AG04450 (cell line): ENCODE data around the gene ELK4. TPM values are rescaled to one million over a fixed set of nuclear protein-coding genes. Genes with fewer than 3 reads are reported as not detected.

ENCODE experiments used
- CTCF ChIA-PET: fragments of 300-600, 350-600 bp; formaldehyde crosslinking; extraction: SDS; loops from one replicate; lab custom pipeline; 2022; ENCODE audit warnings: antibody characterized with exemption, inconsistent platforms; lab: Charles Lee
- POLR2A ChIA-PET: fragments of 350-600 bp; formaldehyde crosslinking; extraction: SDS; loops from one replicate; lab custom pipeline; 2021; ENCODE audit warnings: antibody characterized with exemption, inconsistent platforms; lab: Yijun Ruan, JAX
- DNase-seq: peaks from one replicate; pipeline ENCODE4 v3.0.0-alpha.2; 2011; ENCODE audit warnings: low read depth, low spot score
- H3K27ac ChIP-seq: one replicate; pipeline ENCODE4 v1.5.1; 2012; ENCODE audit warnings: low read depth, low read length, control low read depth
- H3K27me3 ChIP-seq: one replicate; pipeline ENCODE4 v1.6.0; 2012; ENCODE audit warnings: low read length; ENCODE audit not compliant: control insufficient read depth, insufficient read depth
- H3K4me3 ChIP-seq: 2 replicates; pipeline ENCODE4 v1.5.1; 2011; ENCODE audit warnings: mild to moderate bottlenecking, low read depth, low read length, control low read depth
- H3K9me3 ChIP-seq: 2 replicates; pipeline ENCODE4 v1.5.1; 2012; ENCODE audit warnings: low read length; ENCODE audit not compliant: control insufficient read depth, insufficient read depth
- CTCF ChIP-seq: IDR thresholded peaks from 2 replicates; pipeline ENCODE4 v1.5.1; 2011; ENCODE audit warnings: low read depth, low read length, control low read depth, inconsistent platforms
- polyA plus RNA-seq: library from polyadenylated mRNA; depleted of rRNA; stranded (reverse); fragments of >200 nt; gene quantifications from 2 replicates; pipeline ENCODE4 v1.2.3, GENCODE V29; 2011

ELK4 gene
- polyA plus RNA-seq, 1 experiment, result 8.6 TPM

GRCh38 chr1:205575294-205575885, 56.4 kb downstream of the ELK4 start:
- DNase-seq, result no peak
- H3K4me3 ChIP-seq, result no peak overlapping the region
- H3K27ac ChIP-seq, result no peak overlapping the region
- POLR2A ChIA-PET, result no interaction called here
- H3K27me3 ChIP-seq, result peaks cover 70% of the 10 kb centered on the region
- no peaks in the 10 kb centered on the region for H3K9me3 ChIP-seq
- TF ChIP-seq CTCF, result no peak
- CTCF ChIA-PET, result no interaction called here

- Histone ChIP-seq H3K4me3 (no peak overlapping the region), H3K9me3 (no peaks in the 10 kb centered on the region), H3K27ac (no peak overlapping the region), H3K27me3 (peaks cover 81% of the 10 kb centered on the region)
- no peak for DNase-seq
- TF ChIP-seq CTCF, result no peak
- CTCF ChIA-PET, result interaction anchor here (1.1 to 1.3 kb wide), 2 partner anchors 16 to 43 kb away, joined by 3 read pairs; no protein-coding TSS in a partner anchor
- POLR2A ChIA-PET, result no interaction called here
Measured at GRCh38 chr1:205572421-205572820, 59.4 kb downstream of the ELK4 start.

- TF ChIP-seq CTCF, result no peak
- H3K9me3 ChIP-seq, result no peaks in the 10 kb centered on the region
- ChIA-PET POLR2A (no interaction called here), CTCF (interaction anchor here (1.1 to 1.3 kb wide), 3 partner anchors 17 to 42 kb away, joined by 3 read pairs; no protein-coding TSS in a partner anchor)
- H3K27ac ChIP-seq, result no peak overlapping the region
- DNase-seq, result no peak
- peaks cover 81% of the 10 kb centered on the region for H3K27me3 ChIP-seq
- H3K4me3 ChIP-seq, result no peak overlapping the region
Measured at GRCh38 chr1:205571747-205572146, 60.1 kb downstream of the ELK4 start.

- Histone ChIP-seq H3K27ac (no peak overlapping the region), H3K27me3 (peaks cover 78% of the 10 kb centered on the region), H3K4me3 (no peak overlapping the region), H3K9me3 (no peaks in the 10 kb centered on the region)
- ChIA-PET POLR2A (no interaction called here), CTCF (interaction anchor here (0.6 to 2.1 kb wide), 5 partner anchors 17 to 88 kb away, joined by 3 to 7 read pairs (median 3); no protein-coding TSS in a partner anchor)
- TF ChIP-seq CTCF, result no peak
- DNase-seq, result no peak
Measured at GRCh38 chr1:205570796-205571537, 60.8 kb downstream of the ELK4 start.

GRCh38 chr1:205570173-205570501, 61.7 kb downstream of the ELK4 start:
- Histone ChIP-seq H3K27me3 (peaks cover 77% of the 10 kb centered on the region), H3K9me3 (no peaks in the 10 kb centered on the region), H3K4me3 (no peak overlapping the region), H3K27ac (no peak overlapping the region)
- POLR2A ChIA-PET, result no interaction called here
- no peak for DNase-seq
- CTCF ChIA-PET, result interaction anchor here (0.6 to 2.1 kb wide), 3 partner anchors 18 to 88 kb away, joined by 3 to 7 read pairs (median 4); no protein-coding TSS in a partner anchor
- TF ChIP-seq CTCF, result no peak
